ENCODE measurements around the gene HNF1A. TPM values are rescaled to one million over a fixed set of nuclear protein-coding genes. Genes with fewer than 3 reads are reported as not detected.

HNF1A gene
- total RNA-seq, 1 donor, result not detected

DNA sequence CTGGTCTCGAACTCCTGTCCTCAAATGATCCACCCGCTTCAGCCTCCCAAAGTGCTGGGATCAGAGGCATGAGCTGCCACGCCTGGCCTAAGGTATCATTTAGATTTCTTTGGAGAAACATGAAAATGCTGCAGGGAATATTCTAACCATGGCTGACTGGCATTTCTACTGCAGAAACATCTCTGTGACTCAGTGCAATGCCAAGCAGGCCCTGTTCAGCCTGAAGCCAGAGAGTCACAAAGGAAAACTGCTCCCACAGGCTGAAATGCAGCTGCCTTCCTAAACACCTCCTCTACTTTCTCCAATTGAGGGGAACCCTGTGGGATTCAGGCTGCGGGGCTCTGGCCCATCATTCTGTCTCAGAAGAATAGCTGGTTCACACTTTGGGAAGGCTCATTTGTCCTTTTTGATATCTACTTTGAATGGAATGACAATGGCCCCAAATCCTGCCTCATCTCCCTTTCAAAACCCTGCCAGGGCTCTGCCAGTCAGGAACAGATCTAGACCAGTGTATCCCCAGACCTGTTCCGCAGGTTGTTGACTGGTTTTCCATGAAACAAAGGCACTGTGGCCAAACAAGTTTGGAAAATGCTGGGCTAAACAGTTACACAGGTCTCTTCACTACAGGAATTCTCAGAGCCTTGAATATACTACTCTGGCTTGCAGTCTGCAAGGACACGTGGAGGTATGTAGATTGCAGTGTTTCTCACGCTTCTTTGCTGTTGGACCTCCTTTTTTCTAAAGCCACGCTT, 30.2 kb downstream of the HNF1A start:
- no peak for DNase-seq (ENCODE audit: low read depth in 2 of 3, low spot score in 2 of 3)

DNA sequence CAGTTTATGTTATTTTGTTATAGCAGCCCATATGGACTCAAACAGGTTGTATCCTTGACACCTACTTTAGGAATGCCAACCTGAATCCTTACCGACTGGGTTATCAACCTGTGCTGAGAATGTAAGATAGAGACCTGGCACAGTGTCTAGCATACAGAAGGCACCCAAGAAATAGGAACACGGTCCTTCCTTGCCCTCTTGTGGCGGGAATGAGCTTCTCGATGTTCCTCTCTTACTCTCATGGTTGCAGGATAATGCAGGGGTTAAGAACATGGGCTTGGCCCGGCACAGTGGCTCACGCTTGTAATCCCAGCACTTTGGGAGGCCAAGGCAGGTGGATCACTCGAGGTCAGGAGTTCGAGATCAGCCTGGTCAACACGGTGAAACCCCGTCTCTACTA, 31.4 kb downstream of the HNF1A start:
- peak in 1 of 3 donors; percentile 28 for DNase-seq (ENCODE audit: low read depth in 2 of 3, low spot score in 2 of 3)

DNA sequence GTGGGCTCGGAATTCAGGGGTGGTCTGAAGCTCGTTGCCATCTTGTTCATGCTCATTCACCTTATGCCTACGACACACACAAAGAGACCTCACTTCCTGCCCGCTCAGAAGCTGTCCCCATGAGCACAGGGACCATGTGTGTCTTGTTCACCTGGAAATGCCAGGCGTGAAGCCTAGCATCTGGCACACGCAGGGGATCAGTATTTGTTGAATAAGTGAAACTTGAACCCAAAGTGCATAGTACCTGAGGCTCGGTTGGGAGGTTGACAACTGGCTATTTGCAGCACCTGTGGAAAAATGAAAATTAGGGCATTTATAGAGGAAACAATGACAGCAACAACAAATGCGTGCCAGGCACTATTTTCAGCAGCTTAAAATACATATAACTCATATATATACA, 32.5 kb downstream of the HNF1A start:
- no peak for DNase-seq (ENCODE audit: low read depth in 2 of 3, low spot score in 2 of 3)

DNA sequence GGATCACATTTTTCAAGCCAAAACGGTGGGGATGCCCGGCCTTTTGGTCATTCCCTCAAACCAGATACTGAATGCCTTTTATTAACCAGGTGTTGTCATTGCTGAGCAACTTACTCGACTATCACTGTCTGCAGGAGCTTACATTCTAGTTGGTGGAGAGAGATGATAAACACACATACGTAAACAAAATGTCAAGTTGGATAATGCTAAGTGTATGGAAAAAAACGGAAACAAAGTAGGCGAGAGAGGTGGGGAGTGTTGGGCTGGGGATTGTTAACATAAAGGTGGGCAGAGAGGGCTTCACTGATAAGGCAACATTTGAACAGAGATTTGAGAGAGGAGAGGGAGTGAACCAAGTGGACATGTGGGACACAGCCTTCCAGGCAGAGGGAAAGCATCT, 33.5 kb downstream of the HNF1A start:
- DNase-seq (ENCODE audit: low read depth in 2 of 3, low spot score in 2 of 3), result no peak

DNA sequence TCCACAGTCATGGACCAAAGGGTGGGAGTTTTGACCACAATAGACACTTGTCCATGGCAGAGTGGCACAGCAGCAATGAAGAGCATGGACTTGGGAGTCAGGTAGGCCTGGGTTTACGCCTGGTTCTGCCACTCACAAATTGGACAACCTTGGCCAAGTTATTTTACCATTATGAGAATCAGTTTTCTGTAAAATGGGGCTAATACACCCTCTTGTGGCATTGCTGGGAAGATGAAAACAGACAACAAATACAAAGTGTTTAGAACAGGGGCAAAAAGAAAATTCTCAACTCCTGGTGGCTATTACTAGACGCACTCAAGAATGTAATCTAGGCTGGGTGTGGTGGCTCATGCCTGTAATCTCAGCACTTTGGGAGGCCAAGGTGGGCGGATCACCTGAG, 35.4 kb downstream of the HNF1A start:
- peak in 1 of 3 donors; percentile 11 for DNase-seq (ENCODE audit: low read depth in 2 of 3, low spot score in 2 of 3)

DNA sequence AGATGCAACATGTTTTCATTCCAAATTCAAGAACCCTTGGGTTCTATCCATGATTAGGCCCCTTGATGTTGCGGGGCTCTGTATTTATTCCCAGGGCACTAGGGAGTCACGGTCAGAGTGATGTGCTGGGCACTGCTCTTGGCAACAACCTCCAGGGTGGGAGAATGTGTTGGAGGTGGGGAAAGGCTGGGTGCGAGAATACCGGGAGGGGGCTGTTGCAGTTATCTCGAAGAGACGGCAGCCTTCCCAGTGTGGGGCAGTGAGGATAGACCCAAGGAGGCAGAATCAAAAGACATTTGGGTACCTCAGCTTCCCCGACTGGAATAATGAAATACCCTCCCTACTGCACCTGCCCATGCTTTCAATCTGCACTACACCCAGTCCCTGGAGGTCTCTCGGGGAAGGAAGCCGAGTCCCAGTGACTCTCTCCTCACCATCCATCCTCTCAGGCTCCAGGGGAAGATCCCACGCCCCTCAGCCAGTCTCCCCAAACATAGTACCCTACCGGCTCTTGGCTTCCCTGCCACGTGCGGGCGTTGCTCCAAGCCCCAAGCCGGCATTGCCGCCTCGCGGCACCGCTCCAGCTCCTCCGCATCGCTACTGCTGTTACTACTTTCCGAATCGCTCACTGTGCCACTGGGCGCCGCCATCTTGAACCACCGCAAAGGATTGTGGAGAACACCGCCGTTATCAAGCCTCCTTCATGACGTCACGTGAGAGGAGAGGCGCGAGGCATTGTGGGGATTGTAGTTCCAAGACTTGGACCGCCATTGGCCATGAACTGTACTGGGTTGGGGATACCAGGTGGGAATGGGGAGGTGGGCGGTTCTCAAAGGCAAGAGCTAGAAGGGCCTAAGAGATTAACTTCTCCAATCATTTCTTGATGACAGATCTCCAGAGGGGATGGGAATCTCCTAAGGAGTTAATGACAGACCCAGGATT, 37.8 kb downstream of the HNF1A start, which contains the start of gene C12orf43:
TSS of gene C12orf43 (minus strand) at position 663 of the 942 bp plus-strand sequence. CDS start at position 650, 13 bp downstream.
- DNase-seq (ENCODE audit: low read depth in 2 of 3, low spot score in 2 of 3), result peak; percentile 67 to 95 (median 91)

DNA sequence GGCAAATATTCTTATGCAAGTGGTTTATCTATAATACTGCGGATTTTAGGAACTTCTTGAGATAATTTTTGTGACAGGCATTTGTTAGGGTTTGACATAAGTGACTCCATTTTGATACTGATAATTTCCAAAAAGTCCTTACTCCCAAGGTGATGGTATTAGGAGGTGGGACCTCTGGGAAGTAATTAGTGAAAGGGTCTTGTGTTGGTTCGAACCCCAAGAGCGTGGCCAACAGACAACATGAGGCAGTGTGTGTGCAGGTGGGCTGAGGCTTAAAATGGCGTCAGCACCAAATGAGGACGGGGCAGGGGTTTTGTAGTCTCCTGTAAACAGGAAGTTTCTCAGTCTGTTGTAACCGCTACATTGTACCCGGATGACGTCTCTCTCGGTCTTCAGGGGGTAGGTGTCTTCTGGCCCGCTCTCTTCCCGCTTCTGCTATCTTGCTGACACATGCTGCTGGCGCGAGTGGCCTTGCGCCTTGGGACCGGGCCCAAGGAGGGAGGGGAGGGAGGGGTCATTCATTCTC, 39.7 kb downstream of the HNF1A start:
- no peak for DNase-seq (ENCODE audit: low read depth in 2 of 3, low spot score in 2 of 3)

DNA sequence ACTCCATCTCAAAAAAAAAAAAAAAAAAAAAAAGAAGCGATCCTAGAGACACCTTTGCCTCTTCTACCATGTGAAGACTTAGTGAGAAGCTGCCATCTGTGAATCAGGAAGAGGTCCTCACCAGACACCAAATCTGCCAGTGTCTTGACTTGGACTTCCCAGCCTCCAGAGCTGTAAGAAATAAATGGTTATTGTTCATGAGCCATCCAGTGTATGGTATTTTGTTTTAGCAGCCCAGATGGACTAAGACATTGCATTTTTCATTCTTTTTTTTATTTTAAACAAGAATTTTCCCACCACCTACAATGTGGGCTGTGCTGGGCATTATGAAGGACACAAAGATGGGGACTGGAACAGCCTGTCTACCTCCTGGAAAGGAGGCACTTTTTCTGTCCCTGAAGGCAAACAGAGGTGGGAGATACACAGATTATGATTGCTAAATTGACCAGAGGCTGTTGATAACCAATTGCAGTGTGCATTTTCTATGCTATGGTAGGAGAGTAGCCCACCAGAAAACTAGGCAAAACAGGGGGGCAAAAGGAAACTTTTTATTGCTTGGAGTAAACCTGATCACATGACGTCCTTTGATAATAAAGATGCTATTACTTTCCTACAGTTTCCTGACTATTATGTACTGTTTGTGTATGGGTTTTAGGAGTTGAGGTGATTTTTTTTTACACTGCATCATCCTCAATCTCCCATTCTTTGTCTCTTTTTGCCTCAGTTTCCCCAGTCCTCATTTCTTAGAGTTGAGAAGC, 40.7 kb downstream of the HNF1A start:
- no peak for DNase-seq (ENCODE audit: low read depth in 2 of 3, low spot score in 2 of 3)

DNA sequence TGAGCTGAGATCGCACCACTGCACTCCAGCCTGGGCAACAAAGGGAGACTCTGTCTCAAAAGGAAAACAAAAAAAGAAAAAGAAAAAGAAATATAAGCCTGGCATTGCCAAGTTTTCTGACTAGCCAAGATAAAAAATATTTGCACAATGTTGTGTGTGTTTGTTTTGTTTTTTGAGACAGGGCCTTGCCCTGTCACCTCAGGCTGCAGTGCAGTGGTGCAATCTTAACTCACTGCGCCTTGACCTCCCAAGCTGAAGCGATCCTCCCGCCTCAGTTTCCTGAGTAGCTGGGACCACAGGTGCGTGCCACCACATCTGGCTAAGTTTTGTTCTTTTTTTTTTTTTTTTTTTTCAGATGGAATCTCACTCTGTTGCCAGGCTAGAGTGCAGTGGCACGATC, 43.4 kb downstream of the HNF1A start:
- no peak for DNase-seq (ENCODE audit: low read depth in 2 of 3, low spot score in 2 of 3)

DNA sequence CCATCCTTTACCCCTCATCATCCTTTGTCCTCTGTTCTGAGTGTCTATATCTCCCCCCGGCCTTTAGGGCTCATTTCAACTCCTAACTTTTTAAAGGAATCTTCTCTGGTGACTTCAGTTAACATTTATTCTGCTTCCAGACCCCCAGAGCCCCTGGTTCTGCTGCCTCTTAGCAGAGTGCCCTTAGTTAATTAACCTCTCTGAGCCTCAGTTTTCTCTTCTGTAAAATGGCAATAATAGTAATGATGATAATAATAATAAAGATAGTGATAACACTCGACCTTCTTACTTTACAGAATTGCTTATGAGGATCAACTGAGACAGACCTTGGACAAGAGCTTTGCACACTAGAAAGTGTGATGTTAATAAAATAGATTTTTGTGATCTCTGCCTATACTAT, 44.4 kb downstream of the HNF1A start:
- no peak for DNase-seq (ENCODE audit: low read depth in 2 of 3, low spot score in 2 of 3)

DNA sequence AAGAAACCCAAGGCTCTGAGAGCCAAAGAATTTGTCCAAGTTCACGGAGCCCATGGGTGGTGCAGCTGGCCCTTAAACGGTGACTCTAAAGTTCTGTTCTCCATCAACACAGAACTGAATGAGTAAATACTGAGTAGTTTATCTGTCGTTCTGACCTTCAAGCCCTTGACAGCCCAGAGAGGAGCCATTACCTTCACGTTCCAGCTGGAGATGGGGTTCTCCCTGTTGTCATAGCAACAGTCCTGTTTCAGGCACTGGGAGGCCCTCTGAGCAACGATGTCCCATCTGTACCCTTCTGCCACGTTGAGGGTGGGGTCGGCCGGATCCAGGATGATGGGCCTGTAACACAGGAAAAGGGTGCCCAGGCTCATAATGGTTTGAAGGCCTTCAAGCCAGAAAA, 45.5 kb downstream of the HNF1A start:
- no peak for DNase-seq (ENCODE audit: low read depth in 2 of 3, low spot score in 2 of 3)

DNA sequence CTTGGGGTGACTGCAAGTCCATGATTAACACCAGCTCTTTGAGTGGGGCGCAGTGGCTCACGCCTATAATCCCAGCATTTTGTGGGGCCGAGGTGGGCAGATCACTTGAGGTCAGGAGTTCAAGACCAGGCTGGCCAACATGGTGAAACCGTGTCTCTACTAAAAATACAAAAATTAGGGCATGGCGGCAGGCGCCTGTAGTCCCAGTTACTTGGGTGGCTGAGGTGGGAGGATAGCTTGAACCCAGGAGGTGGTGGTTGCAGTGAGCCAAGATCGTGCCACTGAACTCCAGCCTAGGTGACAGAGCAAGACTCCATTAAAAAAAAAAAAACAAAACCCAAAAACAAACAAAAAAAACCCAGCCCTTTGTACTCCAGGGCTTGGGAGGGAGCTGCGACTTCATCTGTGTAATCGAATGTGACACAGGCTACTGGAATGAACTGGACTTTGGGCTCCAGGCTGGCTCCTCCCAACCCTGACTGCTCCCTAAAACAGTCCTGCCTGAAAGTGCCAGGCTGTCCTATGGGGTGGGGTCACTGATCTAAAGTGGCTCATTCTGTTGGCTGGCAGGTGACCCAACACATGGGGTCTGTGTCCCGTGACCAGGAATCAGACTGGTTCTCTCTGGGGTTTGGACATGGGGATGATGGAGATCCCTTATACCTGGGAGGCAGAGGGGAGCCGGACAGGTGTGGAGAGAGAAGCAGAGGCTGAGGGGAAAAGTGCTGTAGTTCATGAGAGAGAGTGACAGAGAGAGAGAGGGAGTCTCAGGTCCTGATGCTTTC, 47.3 kb downstream of the HNF1A start:
- DNase-seq (ENCODE audit: low read depth in 2 of 3, low spot score in 2 of 3), result no peak

DNA sequence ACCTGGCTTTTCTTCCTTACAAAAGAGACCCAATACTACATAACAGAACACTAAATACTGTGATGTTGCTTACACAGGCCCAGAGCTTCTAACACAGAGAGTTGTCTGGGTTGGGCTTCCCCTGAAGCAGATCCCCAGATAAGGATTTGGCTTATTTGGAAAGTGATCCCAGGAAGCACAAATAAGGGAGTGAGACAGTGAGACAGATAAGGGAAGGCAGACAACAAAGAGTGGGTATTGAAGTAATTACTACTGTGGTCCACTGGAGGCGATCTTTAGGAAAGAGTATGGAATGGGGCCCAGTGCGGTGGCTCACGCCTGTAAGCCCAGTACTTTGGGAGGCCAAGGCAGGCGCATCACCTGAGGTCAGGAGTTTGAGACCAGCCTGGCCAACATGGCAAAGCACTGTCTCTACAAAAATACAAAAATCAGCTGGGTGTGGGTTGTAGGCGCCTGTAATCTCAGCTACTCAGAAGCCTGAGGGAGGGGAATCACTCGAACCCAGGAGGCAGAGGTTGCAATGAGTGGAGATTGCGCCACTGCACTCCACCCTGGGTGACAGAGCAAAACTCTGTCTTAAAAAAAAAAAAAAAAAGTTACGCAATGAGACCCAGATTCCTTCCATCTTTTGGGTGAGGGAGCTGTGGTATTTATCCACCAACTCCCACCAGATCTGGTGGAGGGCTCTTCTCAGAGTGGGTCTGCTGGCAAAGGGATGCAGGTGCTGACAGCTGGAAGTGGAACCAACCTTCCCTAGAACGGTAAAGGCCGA, 48.1 kb downstream of the HNF1A start:
- no peak for DNase-seq (ENCODE audit: low read depth in 2 of 3, low spot score in 2 of 3)

DNA sequence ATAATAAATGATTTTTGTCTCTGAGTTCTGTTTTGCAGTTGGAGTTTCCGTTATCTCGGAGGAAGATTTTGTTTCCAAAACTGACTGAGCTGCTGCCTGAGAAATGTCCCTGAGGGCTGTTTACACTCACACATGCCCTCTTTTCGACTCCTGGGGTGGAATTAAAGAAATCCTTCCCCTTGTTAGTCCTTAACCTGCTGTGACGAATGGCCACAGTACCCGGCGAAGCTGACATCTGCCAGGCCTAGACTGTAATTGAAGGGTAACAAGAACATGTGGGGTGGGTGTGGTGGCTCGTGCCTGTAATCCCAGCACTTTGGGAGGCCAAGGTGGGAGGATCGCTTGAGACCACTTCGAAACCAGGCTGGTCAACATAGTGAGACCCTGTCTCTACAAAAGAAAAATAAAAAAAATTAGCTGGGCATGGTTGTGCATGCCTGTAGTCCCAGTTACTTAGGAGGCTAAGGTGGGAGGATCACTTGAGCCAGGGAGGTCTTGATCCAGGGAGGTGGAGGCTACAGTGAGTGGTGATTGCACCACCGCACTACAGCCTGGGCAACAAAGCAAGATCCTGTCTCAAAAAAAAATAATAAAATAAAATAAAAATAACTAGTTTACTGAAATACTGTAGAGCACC, 52.4 kb downstream of the HNF1A start:
- DNase-seq (ENCODE audit: low read depth in 2 of 3, low spot score in 2 of 3), result no peak

DNA sequence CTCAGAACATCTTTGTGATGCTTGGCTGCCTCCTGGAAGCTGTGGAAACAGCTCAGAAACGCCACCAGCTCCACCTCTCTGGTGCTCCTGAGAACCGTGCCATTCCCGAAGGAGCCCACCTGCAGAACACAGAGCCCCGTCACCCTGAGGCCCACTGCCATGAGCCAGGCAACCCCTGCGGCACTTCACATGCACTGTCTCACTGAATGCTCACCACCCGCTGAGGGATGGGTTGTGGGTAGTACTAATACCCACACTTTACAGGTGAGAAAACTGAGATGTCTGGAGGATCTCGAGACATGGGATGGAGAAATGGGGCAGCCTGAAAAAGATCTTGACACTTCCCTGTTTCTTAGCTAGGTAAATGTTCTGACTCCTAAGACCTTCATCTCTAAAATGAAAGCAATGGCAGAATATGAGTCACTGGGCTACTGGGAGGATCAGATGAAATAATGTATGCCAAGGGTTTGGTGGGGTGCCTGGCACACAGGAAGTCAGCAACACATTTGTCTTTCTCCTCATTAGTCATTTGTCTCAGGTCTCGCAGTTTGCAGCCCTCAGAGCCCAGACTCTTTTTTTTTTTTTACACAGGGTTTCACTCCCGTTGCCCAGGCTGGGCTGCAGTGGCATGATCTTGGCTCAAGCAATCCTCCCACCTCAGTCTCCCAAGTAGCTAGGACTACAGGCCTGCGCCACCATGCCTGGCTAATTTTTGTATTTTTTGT, 55.4 kb downstream of the HNF1A start:
- peak in 1 of 3 donors; percentile 21 for DNase-seq (ENCODE audit: low read depth in 2 of 3, low spot score in 2 of 3)

DNA sequence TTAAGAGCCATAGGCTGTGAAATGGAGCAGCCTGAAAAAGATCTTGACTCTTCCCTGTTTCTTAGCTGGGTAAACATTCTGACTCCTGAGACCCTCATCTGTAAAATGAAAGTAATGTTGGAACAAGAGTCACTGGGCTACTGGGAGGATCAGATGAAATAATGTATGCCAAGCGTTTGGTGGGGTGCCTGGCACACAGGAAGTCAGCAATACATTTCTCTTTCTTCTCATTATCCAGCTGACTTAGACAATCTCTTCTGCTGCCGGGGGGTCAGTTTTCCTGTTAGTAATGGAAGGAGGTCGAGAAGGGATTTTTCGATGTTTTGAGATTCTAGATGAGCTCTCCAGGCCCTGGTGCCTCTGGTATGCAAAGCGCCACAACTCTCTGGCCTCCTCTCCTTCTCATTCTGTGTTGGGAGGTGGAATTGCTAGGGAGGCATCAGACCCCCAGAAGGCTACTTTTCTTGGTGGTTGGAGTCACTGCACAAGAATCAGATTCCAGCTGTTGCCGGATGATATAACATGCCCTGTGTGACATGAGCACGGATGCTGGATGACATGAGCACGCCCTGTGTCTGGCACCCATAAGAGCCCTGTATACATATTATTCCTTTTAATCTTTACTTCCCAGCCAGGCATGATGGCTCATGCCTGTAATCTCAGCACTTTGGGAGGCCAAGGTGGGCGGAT, 56.4 kb downstream of the HNF1A start:
- DNase-seq (ENCODE audit: low read depth in 2 of 3, low spot score in 2 of 3), result no peak

DNA sequence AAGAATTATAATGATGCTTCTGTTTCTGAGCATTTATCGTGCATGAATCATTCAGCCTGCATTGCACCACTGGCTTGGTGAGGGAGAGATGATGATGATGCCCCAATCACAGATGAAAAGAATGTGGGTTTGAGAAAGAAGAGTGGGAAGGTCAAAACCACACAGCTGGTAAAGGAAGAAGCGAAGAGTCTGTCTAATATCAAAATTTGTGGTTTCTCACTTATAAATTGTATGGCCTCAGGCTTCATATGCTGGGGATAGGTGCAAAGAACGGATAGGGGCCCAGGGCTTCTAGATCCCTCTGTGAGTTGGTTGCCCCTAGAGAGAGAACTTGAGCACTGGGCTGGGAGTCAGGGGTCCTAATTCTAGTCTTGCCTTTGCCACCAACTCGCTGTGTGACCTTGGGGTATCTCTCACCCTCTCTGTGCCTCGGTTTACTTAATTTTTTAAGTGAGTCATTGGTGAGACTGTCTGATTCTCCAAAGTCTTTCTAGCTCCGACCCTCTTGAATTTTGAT, 58.5 kb downstream of the HNF1A start:
- no peak for DNase-seq (ENCODE audit: low read depth in 2 of 3, low spot score in 2 of 3)

All from hematopoietic multipotent progenitor cell (in vitro differentiated cells).